CD14-positive monocyte (primary cell): ENCODE measurements around the gene CMTM5. TPM values are rescaled to one million over a fixed set of nuclear protein-coding genes. Genes with fewer than 3 reads are reported as not detected.
"Not testable (repeated sequence)": the region's sequence is repeated elsewhere in the genome, so short reads cannot be mapped to it uniquely, and the experiment has no call there.

Experiments
- DNase-seq, 3 donors: peaks; one replicate each; pipeline ENCODE4 v3.0.0-alpha.2; 2011 to 2022
- H2AFZ ChIP-seq: 2 replicates; pipeline ENCODE4 v1.6.0; 2012; ENCODE audit warnings: mild to moderate bottlenecking, low read depth, low read length, inconsistent platforms; ENCODE audit not compliant: insufficient read depth, poor library complexity, severe bottlenecking
- H3K27ac ChIP-seq, 2 donors: 1 replicate in 1 of 2; 2 replicates in 1 of 2; pipeline ENCODE4 v1.5.1; 2012 to 2013; ENCODE audit warnings: low read length in 2 of 2, control low read depth in 1 of 2, inconsistent platforms in 1 of 2, low read depth in 1 of 2, mild to moderate bottlenecking in 1 of 2
- H3K27me3 ChIP-seq, 2 donors: one replicate each; pipeline versions ENCODE4 v1.6.0 to v1.6.1; 2011 to 2013; ENCODE audit warnings: low read length in 2 of 2; ENCODE audit not compliant: control insufficient read depth in 2 of 2, insufficient read depth in 2 of 2
- H3K36me3 ChIP-seq, 2 donors: replicated peaks in 1 of 2; 1 replicate in 1 of 2; 2 replicates in 1 of 2; pipeline versions ENCODE4 v1.5.1 to v1.6.1; 2012 to 2013; ENCODE audit warnings: low read length in 2 of 2, control low read depth in 1 of 2, inconsistent platforms in 1 of 2, mild to moderate bottlenecking in 1 of 2; ENCODE audit not compliant: insufficient read depth in 2 of 2, control insufficient read depth in 1 of 2
- H3K4me1 ChIP-seq, 2 donors: 1 replicate in 1 of 2; 2 replicates in 1 of 2; pipeline versions ENCODE4 v1.5.1 to v1.6.1; 2012 to 2013; ENCODE audit warnings: low read length in 2 of 2, control low read depth in 1 of 2, inconsistent platforms in 1 of 2, mild to moderate bottlenecking in 1 of 2, moderate library complexity in 1 of 2; ENCODE audit not compliant: insufficient read depth in 2 of 2, control insufficient read depth in 1 of 2
- H3K4me2 ChIP-seq: replicated peaks from 2 replicates; pipeline ENCODE3; 2012; ENCODE audit warnings: low read length, moderate library complexity, mild to moderate bottlenecking; ENCODE audit not compliant: poor library complexity, severe bottlenecking; ENCODE audit errors: extremely low read depth
- H3K4me3 ChIP-seq, 3 experiments: fragments of 200-600 bp in 1 of 3; sonication (generic) in 1 of 3; replicated peaks in 1 of 3; 1 replicate in 2 of 3; 2 replicates in 1 of 3; pipeline ENCODE4 v1.5.1; 2011 to 2013; ENCODE audit warnings: low read length in 3 of 3, mild to moderate bottlenecking in 3 of 3, control low read depth in 2 of 3, low read depth in 2 of 3, inconsistent platforms in 1 of 3, moderate library complexity in 1 of 3
- H3K79me2 ChIP-seq: 2 replicates; pipeline ENCODE4 v1.6.0; 2012; ENCODE audit warnings: mild to moderate bottlenecking, control low read depth, inconsistent platforms, low read length, moderate library complexity; ENCODE audit not compliant: insufficient read depth
- H3K9ac ChIP-seq: 2 replicates; pipeline ENCODE4 v1.6.0; 2017; ENCODE audit warnings: low read length, mild to moderate bottlenecking; ENCODE audit not compliant: insufficient read depth, poor library complexity, severe bottlenecking
- H3K9me3 ChIP-seq, 2 donors: replicated peaks in 1 of 2; 1 replicate in 1 of 2; 2 replicates in 1 of 2; pipeline versions ENCODE4 v1.5.1 to v1.6.1; 2012 to 2013; ENCODE audit warnings: low read length in 2 of 2, control low read depth in 1 of 2; ENCODE audit not compliant: control insufficient read depth in 1 of 2, insufficient read depth in 1 of 2
- H4K20me1 ChIP-seq: 2 replicates; pipeline ENCODE4 v1.6.0; 2012; ENCODE audit warnings: mild to moderate bottlenecking, low read length, control low read depth, moderate library complexity; ENCODE audit not compliant: insufficient read depth
- H3K27ac Mint-ChIP-seq, 7 donors: one replicate each; pipeline ENCODE4 v1.8.0; 2020; ENCODE audit warnings: mild to moderate bottlenecking in 7 of 7, mixed read lengths in 7 of 7, moderate library complexity in 6 of 7, inconsistent platforms in 2 of 7
- H3K27me3 Mint-ChIP-seq, 3 donors: one replicate each; pipeline ENCODE4 v1.8.0; 2021 to 2022; ENCODE audit warnings: low read depth in 3 of 3, mild to moderate bottlenecking in 3 of 3, mixed read lengths in 3 of 3, moderate library complexity in 3 of 3, inconsistent platforms in 1 of 3
- H3K36me3 Mint-ChIP-seq, 2 donors: one replicate each; pipeline ENCODE4 v1.8.0; 2020; ENCODE audit warnings: mixed read lengths in 2 of 2, inconsistent platforms in 1 of 2, mild to moderate bottlenecking in 1 of 2
- H3K4me1 Mint-ChIP-seq: one replicate; pipeline ENCODE4 v1.8.0; 2020; ENCODE audit warnings: mild to moderate bottlenecking, mixed read lengths
- H3K4me3 Mint-ChIP-seq, 2 donors: one replicate each; pipeline ENCODE4 v1.8.0; 2020; ENCODE audit warnings: mild to moderate bottlenecking in 2 of 2, mixed read lengths in 2 of 2, moderate library complexity in 1 of 2
- H3K9me3 Mint-ChIP-seq, 7 donors: one replicate each; pipeline ENCODE4 v1.8.0; 2020 to 2022; ENCODE audit warnings: mixed read lengths in 7 of 7, mild to moderate bottlenecking in 6 of 7, moderate library complexity in 6 of 7, inconsistent platforms in 2 of 7
- WGBS: methylation state at CpG from one replicate; pipeline ENCODE4 v1.1.5; 2013; ENCODE audit warnings: missing lambda C conversion rate; ENCODE audit not compliant: insufficient coverage; 5-methylcytosine and 5-hydroxymethylcytosine counted together
- intact Hi-C, 2 donors: fragments of 100-400 bp; cut with micrococcal nuclease; formaldehyde crosslinking; loops; one replicate each; pipeline versions ENCODE4 v1.15.0 to v1.15.1; 2023
- polyA plus RNA-seq, 3 donors: library from polyadenylated mRNA; depleted of rRNA in 1 of 3; unstranded in 2 of 3; stranded (reverse) in 1 of 3; fragments of 300-500 nt in 2 of 3; fragments of >200 nt in 1 of 3; fragmentation: Illumina TruSeq in 2 of 3; gene quantifications; 1 replicate in 2 of 3; 2 replicates in 1 of 3; pipeline ENCODE4 v1.2.3, GENCODE V29; 2012 to 2021
- TF ChIP-seq, protein P1 (sequence below): fragments of 200-600 bp; IDR thresholded peaks from one replicate; pipeline ENCODE4 v1.8.0; 2022; ENCODE audit warnings: antibody characterized with exemption, mild to moderate bottlenecking

The CMTM5 gene
- polyA plus RNA-seq, 3 donors: 0.93 to 1.1 TPM; not detected in 1

- H3K27me3 ChIP-seq: no peaks in the 10 kb centered on the region
- H3K79me2 ChIP-seq: no peaks in the 10 kb centered on the region
- H4K20me1 ChIP-seq: no peaks in the 10 kb centered on the region
- Mint-ChIP-seq H3K27ac (no peak overlapping the region), H3K9me3 (no peaks in the 10 kb centered on the region), H3K36me3 (no peaks in the 10 kb centered on the region), H3K27me3 (peaks cover 2 to 12% (median 6%) of the 10 kb centered on the region in 3 donors), H3K4me1 (no peaks in the 10 kb centered on the region), H3K4me3 (peak overlapping the region in 1 of 2 donors; percentile 6)
- no peak overlapping the region for H3K27ac ChIP-seq
- TF ChIP-seq, protein P1, sequence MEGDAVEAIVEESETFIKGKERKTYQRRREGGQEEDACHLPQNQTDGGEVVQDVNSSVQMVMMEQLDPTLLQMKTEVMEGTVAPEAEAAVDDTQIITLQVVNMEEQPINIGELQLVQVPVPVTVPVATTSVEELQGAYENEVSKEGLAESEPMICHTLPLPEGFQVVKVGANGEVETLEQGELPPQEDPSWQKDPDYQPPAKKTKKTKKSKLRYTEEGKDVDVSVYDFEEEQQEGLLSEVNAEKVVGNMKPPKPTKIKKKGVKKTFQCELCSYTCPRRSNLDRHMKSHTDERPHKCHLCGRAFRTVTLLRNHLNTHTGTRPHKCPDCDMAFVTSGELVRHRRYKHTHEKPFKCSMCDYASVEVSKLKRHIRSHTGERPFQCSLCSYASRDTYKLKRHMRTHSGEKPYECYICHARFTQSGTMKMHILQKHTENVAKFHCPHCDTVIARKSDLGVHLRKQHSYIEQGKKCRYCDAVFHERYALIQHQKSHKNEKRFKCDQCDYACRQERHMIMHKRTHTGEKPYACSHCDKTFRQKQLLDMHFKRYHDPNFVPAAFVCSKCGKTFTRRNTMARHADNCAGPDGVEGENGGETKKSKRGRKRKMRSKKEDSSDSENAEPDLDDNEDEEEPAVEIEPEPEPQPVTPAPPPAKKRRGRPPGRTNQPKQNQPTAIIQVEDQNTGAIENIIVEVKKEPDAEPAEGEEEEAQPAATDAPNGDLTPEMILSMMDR: no peak
- H2AFZ ChIP-seq: no peak overlapping the region
- intact Hi-C loops: no loop called here
- no peak overlapping the region for H3K4me3 ChIP-seq
- DNase-seq: no peak
- no peak overlapping the region for H3K4me2 ChIP-seq
- H3K9me3 ChIP-seq: no peaks in the 10 kb centered on the region
- H3K9ac ChIP-seq: no peak overlapping the region
- H3K4me1 ChIP-seq: no peaks in the 10 kb centered on the region
- H3K36me3 ChIP-seq: no peaks in the 10 kb centered on the region
- 98% methylated on average over 9 of the region's 10 CpGs for WGBS
These were observed 48.3 kb downstream of the CMTM5 start for GRCh38 chr14:23425169-23425568.

GRCh38 chr14:23425798-23426197 lies 49.0 kb downstream of the CMTM5 start:
- H3K27ac Mint-ChIP-seq, H2AFZ ChIP-seq, H3K27me3 ChIP-seq, H3K9ac ChIP-seq, intact Hi-C loops, H3K4me3 Mint-ChIP-seq, H3K9me3 Mint-ChIP-seq, H3K36me3 Mint-ChIP-seq, H3K36me3 ChIP-seq, H3K4me2 ChIP-seq, H3K27ac ChIP-seq, H3K4me3 ChIP-seq, DNase-seq, H3K79me2 ChIP-seq, H4K20me1 ChIP-seq, H3K9me3 ChIP-seq, H3K4me1 ChIP-seq, H3K4me1 Mint-ChIP-seq: not testable (repeated sequence)
- 85% methylated on average over 6 of the region's 6 CpGs for WGBS
- H3K27me3 Mint-ChIP-seq: peaks cover 3 to 13% (median 6%) of the 10 kb centered on the region in 3 donors
